Measurements from ENCODE around the gene GMDS.

Gene GMDS

GRCh38 chr6:1705630-1706029 lies 539.8 kb downstream of the GMDS start:
- DNase-seq = no peak
- Histone ChIP-seq H3K36me3 (ENCODE audit: control insufficient read depth, insufficient read depth, low read length) (no peaks in the 10 kb centered on the region), H3K27me3 (replicated peaks; ENCODE audit: control insufficient read depth, insufficient read depth, low read length, poor library complexity, severe bottlenecking) (no peaks in the 10 kb centered on the region), H3K9me3 (ENCODE audit: control insufficient read depth, low read length) (no peaks in the 10 kb centered on the region), H3K27ac (ENCODE audit: insufficient read depth, low read length, poor library complexity, severe bottlenecking) (no peak overlapping the region), H3K4me1 (ENCODE audit: control insufficient read depth, insufficient read depth, low read length, poor library complexity, severe bottlenecking) (no peaks in the 10 kb centered on the region), H3K4me3 (ENCODE audit: insufficient read depth, low read depth, low read length, poor library complexity, severe bottlenecking) (no peak overlapping the region)

DNA sequence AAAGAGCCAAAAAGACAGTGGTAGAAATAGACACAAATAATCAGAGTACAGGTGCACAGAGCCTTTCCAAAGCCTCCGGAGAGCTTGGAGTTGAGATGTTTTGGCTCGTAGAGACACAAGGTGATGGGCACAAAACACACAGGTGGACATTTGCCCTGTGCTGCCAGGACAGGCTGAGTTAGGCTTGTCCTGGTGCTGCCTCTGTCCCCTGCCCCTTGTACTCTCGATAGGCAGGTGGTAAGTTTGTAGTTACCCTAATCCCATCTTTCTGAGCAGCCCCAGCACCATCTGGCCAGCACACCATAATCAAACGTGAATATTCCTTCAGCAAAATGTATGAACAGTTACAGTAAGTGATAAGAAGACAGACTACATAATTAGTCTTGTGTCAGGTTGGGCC lies 540.2 kb downstream of the GMDS start:
- H3K36me3 ChIP-seq (ENCODE audit: control insufficient read depth, insufficient read depth, low read length) = no peaks in the 10 kb centered on the region
- no peak overlapping the region for H3K4me3 ChIP-seq (ENCODE audit: insufficient read depth, low read depth, low read length, poor library complexity, severe bottlenecking)
- H3K9me3 ChIP-seq (ENCODE audit: control insufficient read depth, low read length) = no peaks in the 10 kb centered on the region
- no peak overlapping the region for H3K27ac ChIP-seq (ENCODE audit: insufficient read depth, low read length, poor library complexity, severe bottlenecking)
- DNase-seq = no peak
- no peaks in the 10 kb centered on the region for H3K4me1 ChIP-seq (ENCODE audit: control insufficient read depth, insufficient read depth, low read length, poor library complexity, severe bottlenecking)
- no peaks in the 10 kb centered on the region for H3K27me3 ChIP-seq (replicated peaks; ENCODE audit: control insufficient read depth, insufficient read depth, low read length, poor library complexity, severe bottlenecking)

GRCh38 chr6:1704711-1705110 lies 540.7 kb downstream of the GMDS start:
- no peaks in the 10 kb centered on the region for H3K4me1 ChIP-seq (ENCODE audit: control insufficient read depth, insufficient read depth, low read length, poor library complexity, severe bottlenecking)
- H3K27ac ChIP-seq (ENCODE audit: insufficient read depth, low read length, poor library complexity, severe bottlenecking) = no peak overlapping the region
- DNase-seq = no peak

DNA sequence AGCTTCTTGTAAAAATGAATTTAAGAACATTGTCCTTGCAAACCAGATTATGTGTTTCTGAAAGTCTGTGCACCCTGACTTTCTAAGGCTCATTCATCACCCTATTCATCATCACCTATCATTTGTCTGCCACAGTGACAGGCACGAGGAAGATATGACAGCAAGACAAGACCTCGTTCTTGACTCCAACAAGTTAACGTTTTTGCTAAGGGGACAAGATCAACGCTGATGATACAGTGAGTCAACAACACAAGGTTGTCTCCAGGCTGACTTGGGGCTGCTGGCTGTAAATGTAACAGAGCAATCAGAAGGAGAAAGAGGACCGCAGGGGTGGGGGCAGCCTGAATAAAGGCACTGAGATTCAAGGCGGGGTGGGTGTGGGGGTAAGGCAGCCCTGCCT lies 541.5 kb downstream of the GMDS start:
- no peaks in the 10 kb centered on the region for H3K4me1 ChIP-seq (ENCODE audit: control insufficient read depth, insufficient read depth, low read length, poor library complexity, severe bottlenecking)
- H3K4me3 ChIP-seq (ENCODE audit: insufficient read depth, low read depth, low read length, poor library complexity, severe bottlenecking) = no peak overlapping the region
- H3K9me3 ChIP-seq (ENCODE audit: control insufficient read depth, low read length) = no peaks in the 10 kb centered on the region
- H3K36me3 ChIP-seq (ENCODE audit: control insufficient read depth, insufficient read depth, low read length) = no peaks in the 10 kb centered on the region
- DNase-seq = no peak
- no peak overlapping the region for H3K27ac ChIP-seq (ENCODE audit: insufficient read depth, low read length, poor library complexity, severe bottlenecking)
- no peaks in the 10 kb centered on the region for H3K27me3 ChIP-seq (replicated peaks; ENCODE audit: control insufficient read depth, insufficient read depth, low read length, poor library complexity, severe bottlenecking)

More at GRCh38 chr6:1704711-1705110, 540.7 kb downstream of the GMDS start:
- Histone ChIP-seq H3K27me3 (replicated peaks; ENCODE audit: control insufficient read depth, insufficient read depth, low read length, poor library complexity, severe bottlenecking) (no peaks in the 10 kb centered on the region), H3K9me3 (ENCODE audit: control insufficient read depth, low read length) (no peaks in the 10 kb centered on the region), H3K4me3 (ENCODE audit: insufficient read depth, low read depth, low read length, poor library complexity, severe bottlenecking) (no peak overlapping the region), H3K36me3 (ENCODE audit: control insufficient read depth, insufficient read depth, low read length) (no peaks in the 10 kb centered on the region)

GRCh38 chr6:1703091-1703855 lies 542.1 kb downstream of the GMDS start:
- DNase-seq = no peak

DNA sequence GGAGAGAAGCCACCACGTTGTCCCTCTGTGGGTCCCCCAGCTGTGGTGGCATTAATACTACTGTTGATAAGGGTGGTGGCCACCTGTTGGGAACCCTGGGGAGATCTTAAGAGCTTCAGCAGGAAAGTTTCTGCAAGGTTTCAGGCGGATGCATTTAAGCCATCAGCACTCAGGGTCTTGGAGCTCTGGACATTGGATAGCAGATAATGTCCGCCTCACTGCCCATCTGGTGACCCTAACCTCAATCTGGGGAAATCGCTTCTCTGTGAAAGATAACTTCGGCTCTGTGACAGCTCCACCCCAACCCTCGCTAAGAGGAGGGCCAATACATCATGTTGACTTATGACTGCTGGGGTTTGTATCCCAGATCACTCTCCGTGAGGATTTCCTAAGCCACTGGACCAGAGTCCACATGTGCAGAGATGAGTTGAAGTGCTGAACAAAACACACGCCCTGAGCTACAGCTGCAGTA lies 542.8 kb downstream of the GMDS start:
- no peak overlapping the region for H3K4me3 ChIP-seq (ENCODE audit: insufficient read depth, low read depth, low read length, poor library complexity, severe bottlenecking)
- H3K27ac ChIP-seq (ENCODE audit: insufficient read depth, low read length, poor library complexity, severe bottlenecking) = no peak overlapping the region
- H3K36me3 ChIP-seq (ENCODE audit: control insufficient read depth, insufficient read depth, low read length) = no peaks in the 10 kb centered on the region
- no peaks in the 10 kb centered on the region for H3K27me3 ChIP-seq (replicated peaks; ENCODE audit: control insufficient read depth, insufficient read depth, low read length, poor library complexity, severe bottlenecking)
- H3K9me3 ChIP-seq (ENCODE audit: control insufficient read depth, low read length) = no peaks in the 10 kb centered on the region
- no peaks in the 10 kb centered on the region for H3K4me1 ChIP-seq (ENCODE audit: control insufficient read depth, insufficient read depth, low read length, poor library complexity, severe bottlenecking)
- DNase-seq = no peak

More at GRCh38 chr6:1703091-1703855, 542.1 kb downstream of the GMDS start:
- Histone ChIP-seq H3K9me3 (ENCODE audit: control insufficient read depth, low read length) (no peaks in the 10 kb centered on the region), H3K4me1 (ENCODE audit: control insufficient read depth, insufficient read depth, low read length, poor library complexity, severe bottlenecking) (no peaks in the 10 kb centered on the region), H3K27ac (ENCODE audit: insufficient read depth, low read length, poor library complexity, severe bottlenecking) (no peak overlapping the region), H3K36me3 (ENCODE audit: control insufficient read depth, insufficient read depth, low read length) (no peaks in the 10 kb centered on the region), H3K4me3 (ENCODE audit: insufficient read depth, low read depth, low read length, poor library complexity, severe bottlenecking) (no peak overlapping the region), H3K27me3 (replicated peaks; ENCODE audit: control insufficient read depth, insufficient read depth, low read length, poor library complexity, severe bottlenecking) (no peaks in the 10 kb centered on the region)

DNA sequence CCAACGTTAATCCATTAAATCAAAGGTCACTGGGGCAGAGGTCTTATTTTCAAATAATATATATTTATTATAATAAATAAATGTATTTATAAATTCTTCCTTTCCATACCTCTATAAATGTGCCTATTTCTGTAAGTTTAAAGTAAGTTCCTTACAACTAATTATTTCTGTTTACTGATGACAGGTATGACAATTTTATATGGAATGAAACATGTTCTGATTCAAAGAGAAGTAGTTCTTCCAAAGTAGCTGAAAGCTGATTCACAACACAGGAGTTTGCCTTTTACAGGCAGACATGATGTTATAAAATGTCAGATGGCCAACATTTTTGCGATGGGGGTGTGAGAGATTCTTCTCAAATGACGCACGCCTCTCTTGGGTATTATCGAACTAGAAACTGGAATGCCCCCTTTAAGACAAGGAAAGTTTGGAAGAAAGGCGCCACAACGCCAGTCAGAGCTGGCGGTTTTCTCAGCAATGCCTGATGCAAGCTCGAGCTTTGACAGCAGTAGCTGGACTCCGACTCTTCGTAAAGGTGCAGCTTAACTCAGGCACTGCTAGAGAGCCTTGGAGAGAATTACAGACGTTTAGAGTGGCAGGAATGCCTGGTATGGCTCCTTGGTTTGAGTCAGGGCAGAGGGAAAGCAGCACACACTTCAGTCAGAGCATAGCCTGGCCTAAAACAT lies 543.6 kb downstream of the GMDS start:
- no peak overlapping the region for H3K27ac ChIP-seq (ENCODE audit: insufficient read depth, low read length, poor library complexity, severe bottlenecking)

DNA sequence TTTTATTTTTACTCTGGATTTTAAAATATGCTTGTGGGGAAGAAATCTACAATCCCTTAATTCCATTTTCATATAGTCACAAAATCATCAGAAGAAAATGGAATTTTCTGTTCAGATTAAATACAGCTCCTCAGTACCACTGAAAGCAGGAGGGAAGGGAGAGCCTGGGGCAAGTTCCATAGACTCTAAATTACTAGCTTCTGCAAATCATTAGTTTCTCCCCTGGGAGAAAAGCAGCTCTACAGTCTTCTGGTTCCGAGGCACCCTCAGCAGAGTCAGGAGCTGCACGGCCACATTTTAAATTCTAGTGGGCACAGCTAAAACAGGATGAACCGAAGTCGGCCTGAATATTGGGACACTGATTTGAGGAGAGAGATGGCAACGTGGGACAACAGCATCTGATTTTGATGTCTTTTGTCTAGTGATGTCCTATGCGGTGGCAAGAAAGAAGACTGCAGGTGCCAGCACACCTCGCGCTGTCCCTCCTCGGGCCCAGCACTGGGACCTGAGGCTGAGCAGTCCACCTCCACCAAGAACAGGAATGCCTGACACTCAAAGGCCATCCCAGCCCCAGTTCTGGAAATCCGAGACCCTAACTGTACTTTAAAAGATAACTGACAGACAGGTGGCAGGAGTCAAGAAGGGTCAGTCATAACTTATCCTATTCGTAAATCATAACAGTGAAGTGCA lies 545.0 kb downstream of the GMDS start:
- H3K27me3 ChIP-seq (replicated peaks; ENCODE audit: control insufficient read depth, insufficient read depth, low read length, poor library complexity, severe bottlenecking) = no peaks in the 10 kb centered on the region
- no peak overlapping the region for H3K4me3 ChIP-seq (ENCODE audit: insufficient read depth, low read depth, low read length, poor library complexity, severe bottlenecking)
- H3K4me1 ChIP-seq (ENCODE audit: control insufficient read depth, insufficient read depth, low read length, poor library complexity, severe bottlenecking) = no peaks in the 10 kb centered on the region
- no peaks in the 10 kb centered on the region for H3K9me3 ChIP-seq (ENCODE audit: control insufficient read depth, low read length)
- no peaks in the 10 kb centered on the region for H3K36me3 ChIP-seq (ENCODE audit: control insufficient read depth, insufficient read depth, low read length)
- no peak overlapping the region for H3K27ac ChIP-seq (ENCODE audit: insufficient read depth, low read length, poor library complexity, severe bottlenecking)
- DNase-seq = no peak

More for the DNA sequence above, 543.6 kb downstream of the GMDS start:
- Histone ChIP-seq H3K4me1 (ENCODE audit: control insufficient read depth, insufficient read depth, low read length, poor library complexity, severe bottlenecking) (no peaks in the 10 kb centered on the region), H3K36me3 (ENCODE audit: control insufficient read depth, insufficient read depth, low read length) (no peaks in the 10 kb centered on the region), H3K9me3 (ENCODE audit: control insufficient read depth, low read length) (no peaks in the 10 kb centered on the region), H3K27me3 (replicated peaks; ENCODE audit: control insufficient read depth, insufficient read depth, low read length, poor library complexity, severe bottlenecking) (no peaks in the 10 kb centered on the region), H3K4me3 (ENCODE audit: insufficient read depth, low read depth, low read length, poor library complexity, severe bottlenecking) (no peak overlapping the region)
- no peak for DNase-seq

DNA sequence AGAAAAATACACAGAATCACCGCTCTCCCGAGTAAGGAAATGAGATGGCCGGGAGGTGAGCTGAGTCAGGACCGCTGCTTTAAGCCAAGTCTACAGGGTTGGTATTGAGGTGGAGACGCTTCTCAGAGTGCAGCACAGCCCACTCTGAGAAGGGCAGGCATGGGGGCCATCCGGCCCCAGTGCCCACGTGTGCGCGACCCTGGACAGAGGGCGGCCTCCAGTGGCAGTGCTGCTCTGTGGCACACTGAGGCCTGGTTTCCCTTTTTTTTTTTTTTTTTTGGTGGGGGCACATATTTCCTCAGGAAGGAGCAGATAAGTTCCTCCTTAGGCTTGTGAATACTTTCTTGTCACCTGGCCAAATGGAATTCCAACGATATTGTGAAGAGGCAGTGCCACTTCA lies 546.9 kb downstream of the GMDS start:
- no peak overlapping the region for H3K27ac ChIP-seq (ENCODE audit: insufficient read depth, low read length, poor library complexity, severe bottlenecking)
- no peak for DNase-seq
- H3K36me3 ChIP-seq (ENCODE audit: control insufficient read depth, insufficient read depth, low read length) = no peaks in the 10 kb centered on the region
- H3K9me3 ChIP-seq (ENCODE audit: control insufficient read depth, low read length) = no peaks in the 10 kb centered on the region
- no peaks in the 10 kb centered on the region for H3K27me3 ChIP-seq (replicated peaks; ENCODE audit: control insufficient read depth, insufficient read depth, low read length, poor library complexity, severe bottlenecking)
- H3K4me3 ChIP-seq (ENCODE audit: insufficient read depth, low read depth, low read length, poor library complexity, severe bottlenecking) = no peak overlapping the region
- no peaks in the 10 kb centered on the region for H3K4me1 ChIP-seq (ENCODE audit: control insufficient read depth, insufficient read depth, low read length, poor library complexity, severe bottlenecking)
